ENCODE data around the gene ARX. TPM values are rescaled to one million over a fixed set of nuclear protein-coding genes. Genes with fewer than 3 reads are reported as not detected.

ARX gene
- total and polyA plus RNA-seq, 2 of the 8 experiments (the other 6 are each of a cell fraction or from before 2014, with no cell fraction given) = not detected

DNA sequence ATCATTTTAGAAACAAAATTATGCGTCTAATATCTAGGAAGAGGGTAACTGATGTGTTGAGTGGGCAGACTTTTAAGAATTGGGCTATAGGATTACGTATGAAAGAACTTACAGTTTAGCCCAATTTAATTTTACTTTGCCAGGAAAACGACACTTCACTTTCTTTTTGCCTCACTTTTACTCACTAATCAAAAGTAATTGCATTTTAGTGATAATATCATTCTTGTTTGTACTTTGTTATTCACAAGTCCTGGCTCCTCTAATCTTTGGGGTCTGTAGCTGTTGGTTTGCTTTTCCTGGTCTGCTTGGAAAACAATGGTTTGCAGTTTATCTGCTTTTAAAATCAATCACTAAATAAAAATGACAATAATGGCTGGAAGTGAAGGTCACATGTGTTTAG, 2.9 kb upstream of the ARX start:
- no peaks in the 10 kb centered on the region for H3K79me1 ChIP-seq (ENCODE audit: low read depth, low read length)
- no peak overlapping the region for H4K8ac ChIP-seq (ENCODE audit: extremely low read depth, insufficient read depth, low read length)
- H3K27me3 ChIP-seq (replicated peaks in 1 of 4; ENCODE audit: control insufficient read depth in 3 of 4, extremely low read depth in 1 of 4, insufficient read depth in 3 of 4, low read length in 3 of 4) = peaks cover 57 to 98% (median 87%) of the 10 kb centered on the region in 4 experiments
- H3K4me1 ChIP-seq (replicated peaks in 1 of 4; ENCODE audit: control insufficient read depth in 3 of 4, insufficient read depth in 4 of 4, low read length in 3 of 4) = peaks cover 0 to 12% (median 7%) of the 10 kb centered on the region in 4 experiments; a peak in 6 of 7 replicates
- no peak overlapping the region for H4K91ac ChIP-seq (replicated peaks; ENCODE audit: insufficient read length, low read length)
- H3K23me2 ChIP-seq (ENCODE audit: low read depth, low read length) = peaks cover 10% of the 10 kb centered on the region; the same call in 1 of the 2 replicates
- H3K14ac ChIP-seq (ENCODE audit: insufficient read length) = no peak overlapping the region
- H3K4me2 ChIP-seq (ENCODE audit: insufficient read depth in 1 of 2, low read depth in 2 of 2, low read length in 2 of 2) = no peak overlapping the region; a peak in 1 of 4 replicates
- H2BK5ac ChIP-seq (ENCODE audit: low read depth, low read length) = no peak overlapping the region
- H3K4ac ChIP-seq (replicated peaks; ENCODE audit: insufficient read length, low read depth, low read length) = no peak overlapping the region
- no peaks in the 10 kb centered on the region for H3K9me3 ChIP-seq (ENCODE audit: insufficient read depth in 2 of 2, low read depth in 1 of 2, low read length in 1 of 2)
- ChIA-PET POLR2A (ENCODE audit: partially characterized antibody) (no interaction called here), CTCF (ENCODE audit: partially characterized antibody) (interaction anchor here (2.1 kb wide), 1 partner anchor 10 kb away, joined by 5 read pairs; no protein-coding TSS in a partner anchor)
- 8% methylated on average over 3 of the region's 3 CpGs; no CpG with 5 or more reads in 1 of the 2 experiments for WGBS, 2 experiments (ENCODE audit: extremely low coverage in 1 of 2, insufficient coverage in 1 of 2, insufficient read length in 1 of 2, insufficient replicate concordance in 2 of 2, low coverage in 1 of 2, low lambda C conversion rate in 2 of 2, missing lambda C conversion rate in 1 of 2)
- no peak overlapping the region for H3K18ac ChIP-seq (ENCODE audit: extremely low read depth, low read length)
- no peak for FAIRE-seq
- H2BK12ac ChIP-seq (ENCODE audit: low read depth, low read length) = no peak overlapping the region
- H2BK20ac ChIP-seq (ENCODE audit: low read length) = no peak overlapping the region
- no peak overlapping the region for H3K9ac ChIP-seq (replicated peaks in 1 of 4; ENCODE audit: extremely low read depth in 1 of 4, low read depth in 3 of 4, low read length in 3 of 4)
- no peak overlapping the region for H2AFZ ChIP-seq (ENCODE audit: low read length)
- no peak overlapping the region for H2BK120ac ChIP-seq (replicated peaks; ENCODE audit: low read depth, low read length)
- TF ChIP-seq CBX8 (IDR thresholded peaks at IDR 0.05; ENCODE audit: borderline replicate concordance, low read depth, low read length) = 0 out of 2 replicates have a peak, but pooled peaks have one; percentile 41
- TF ChIP-seq, protein P1, sequence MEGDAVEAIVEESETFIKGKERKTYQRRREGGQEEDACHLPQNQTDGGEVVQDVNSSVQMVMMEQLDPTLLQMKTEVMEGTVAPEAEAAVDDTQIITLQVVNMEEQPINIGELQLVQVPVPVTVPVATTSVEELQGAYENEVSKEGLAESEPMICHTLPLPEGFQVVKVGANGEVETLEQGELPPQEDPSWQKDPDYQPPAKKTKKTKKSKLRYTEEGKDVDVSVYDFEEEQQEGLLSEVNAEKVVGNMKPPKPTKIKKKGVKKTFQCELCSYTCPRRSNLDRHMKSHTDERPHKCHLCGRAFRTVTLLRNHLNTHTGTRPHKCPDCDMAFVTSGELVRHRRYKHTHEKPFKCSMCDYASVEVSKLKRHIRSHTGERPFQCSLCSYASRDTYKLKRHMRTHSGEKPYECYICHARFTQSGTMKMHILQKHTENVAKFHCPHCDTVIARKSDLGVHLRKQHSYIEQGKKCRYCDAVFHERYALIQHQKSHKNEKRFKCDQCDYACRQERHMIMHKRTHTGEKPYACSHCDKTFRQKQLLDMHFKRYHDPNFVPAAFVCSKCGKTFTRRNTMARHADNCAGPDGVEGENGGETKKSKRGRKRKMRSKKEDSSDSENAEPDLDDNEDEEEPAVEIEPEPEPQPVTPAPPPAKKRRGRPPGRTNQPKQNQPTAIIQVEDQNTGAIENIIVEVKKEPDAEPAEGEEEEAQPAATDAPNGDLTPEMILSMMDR (IDR thresholded peaks at IDR 0.05; ENCODE audit: control extremely low read depth in 1 of 3, insufficient read depth in 1 of 3, low read depth in 1 of 3, low read length in 3 of 3) = no peak
- DNase-seq (ENCODE audit: low read depth in 1 of 2, low spot score in 2 of 2) = no peak
- H3K4me3 ChIP-seq (ENCODE audit: extremely low read depth in 1 of 4, insufficient read depth in 2 of 4, low read depth in 3 of 4, low read length in 4 of 4) = no peak overlapping the region
- H2AK5ac ChIP-seq (ENCODE audit: low read depth, low read length) = no peak overlapping the region
- no peaks in the 10 kb centered on the region for H4K20me1 ChIP-seq (replicated peaks in 1 of 2; ENCODE audit: control insufficient read depth in 1 of 2, insufficient read depth in 2 of 2, low read length in 2 of 2)
- no peak overlapping the region for H2BK15ac ChIP-seq (ENCODE audit: low read length)
- H3K27ac ChIP-seq (ENCODE audit: low read depth, low read length) = no peak overlapping the region
- no peak overlapping the region for H3K23ac ChIP-seq (ENCODE audit: insufficient read length)
- H3K36me3 ChIP-seq (ENCODE audit: control insufficient read depth in 2 of 4, insufficient read depth in 4 of 4, low read length in 3 of 4) = no peaks in the 10 kb centered on the region; a peak in 1 of 8 replicates
- no peak overlapping the region for H4K5ac ChIP-seq (ENCODE audit: insufficient read length, low read depth, low read length)
- no peaks in the 10 kb centered on the region for H3K79me2 ChIP-seq (ENCODE audit: control insufficient read depth in 1 of 2, insufficient read depth in 2 of 2, low read length in 2 of 2)
- H3K56ac ChIP-seq (replicated peaks; ENCODE audit: insufficient read length, low read depth, low read length) = no peak overlapping the region
